GM21528 (cell line): Measurements from ENCODE around the gene ZNF91.
"Not testable (repeated sequence)": the region's sequence is repeated elsewhere in the genome, so short reads cannot be mapped to it uniquely, and the experiment has no call there.

Experiments used
- ATAC-seq: cut with Tn5 transposase; IDR thresholded peaks from one replicate; pipeline ENCODE4 v1.9.1; 2021; ENCODE audit warnings: mild to moderate bottlenecking, moderate library complexity; ENCODE audit not compliant: unreplicated experiment, low FRiP score

The ZNF91 gene

GRCh38 chr19:23399443-23399842 lies 4.2 kb upstream of the ZNF91 start:
- ATAC-seq: no peak

- peak; percentile 18 for ATAC-seq
Measured at GRCh38 chr19:23395722-23396117, 449 bp upstream of the ZNF91 start.

- ATAC-seq: no peak
Measured at GRCh38 chr19:23394511-23394910, 760 bp downstream of the ZNF91 start.

- ATAC-seq: no peak
Measured at GRCh38 chr19:23393121-23393520, 2.1 kb downstream of the ZNF91 start.

- no peak for ATAC-seq
Measured at GRCh38 chr19:23391236-23391635, 4.0 kb downstream of the ZNF91 start.

- ATAC-seq: no peak
Measured at GRCh38 chr19:23385404-23385803, 9.9 kb downstream of the ZNF91 start.

GRCh38 chr19:23384858-23385257 lies 10.4 kb downstream of the ZNF91 start:
- no peak for ATAC-seq

GRCh38 chr19:23384166-23384565 lies 11.1 kb downstream of the ZNF91 start:
- ATAC-seq: no peak

GRCh38 chr19:23382955-23383354 lies 12.3 kb downstream of the ZNF91 start:
- ATAC-seq: no peak

GRCh38 chr19:23381114-23381513 lies 14.2 kb downstream of the ZNF91 start:
- ATAC-seq: no peak

GRCh38 chr19:23379671-23380070 lies 15.6 kb downstream of the ZNF91 start:
- ATAC-seq: not testable (repeated sequence)

GRCh38 chr19:23378948-23379347 lies 16.3 kb downstream of the ZNF91 start:
- no peak for ATAC-seq

- ATAC-seq: no peak
Measured at GRCh38 chr19:23377276-23377675, 18.0 kb downstream of the ZNF91 start.

- no peak for ATAC-seq
Measured at GRCh38 chr19:23366437-23366836, 28.8 kb downstream of the ZNF91 start.

- not testable (repeated sequence) for ATAC-seq
Measured at GRCh38 chr19:23366031-23366430, 29.2 kb downstream of the ZNF91 start.

- no peak for ATAC-seq
Measured at GRCh38 chr19:23365222-23365621, 30.0 kb downstream of the ZNF91 start.

- ATAC-seq: not testable (repeated sequence)
Measured at GRCh38 chr19:23361843-23362242, 33.4 kb downstream of the ZNF91 start.

GRCh38 chr19:23351806-23352205 lies 43.5 kb downstream of the ZNF91 start:
- ATAC-seq: no peak

- no peak for ATAC-seq
Measured at GRCh38 chr19:23346696-23347095, 48.6 kb downstream of the ZNF91 start.

GRCh38 chr19:23345838-23346237 lies 49.4 kb downstream of the ZNF91 start:
- ATAC-seq: no peak

- no peak for ATAC-seq
Measured at GRCh38 chr19:23343434-23344010, 51.7 kb downstream of the ZNF91 start.

GRCh38 chr19:23328211-23328610 lies 67.1 kb downstream of the ZNF91 start:
- no peak for ATAC-seq

GRCh38 chr19:23321953-23322549 lies 73.2 kb downstream of the ZNF91 start:
- no peak for ATAC-seq
